NCI-H2029 (cell line): ENCODE results near the gene TAGLN2.

Experiments used
- DNase-seq: peaks from one replicate; lab custom pipeline; 2025; lab: John Stamatoyannopoulos, UW

TAGLN2 gene

GRCh38 chr1:159949123-159949522, 23.8 kb upstream of the TAGLN2 start:
- DNase-seq: no peak

DNA sequence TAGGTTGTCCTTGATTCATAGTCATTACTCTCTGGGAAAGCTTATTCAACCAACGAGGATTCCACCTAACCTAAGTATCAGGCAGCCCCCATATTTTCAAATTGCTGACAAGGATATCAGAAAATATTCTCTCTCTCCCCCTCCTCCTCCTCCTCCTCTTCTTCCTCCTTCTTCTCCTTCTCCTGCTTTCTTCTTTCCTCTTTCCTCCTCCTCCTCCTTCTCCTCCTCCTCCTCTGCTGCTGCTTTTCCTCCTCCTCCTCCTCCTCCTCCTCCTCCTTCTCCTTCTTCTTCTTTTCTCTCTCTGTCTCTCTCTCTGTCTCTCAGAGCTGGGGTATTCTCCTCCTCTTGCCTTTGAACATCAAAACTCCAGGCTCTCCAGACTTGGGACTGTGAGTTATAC, 22.6 kb upstream of the TAGLN2 start:
- no peak for DNase-seq

DNA sequence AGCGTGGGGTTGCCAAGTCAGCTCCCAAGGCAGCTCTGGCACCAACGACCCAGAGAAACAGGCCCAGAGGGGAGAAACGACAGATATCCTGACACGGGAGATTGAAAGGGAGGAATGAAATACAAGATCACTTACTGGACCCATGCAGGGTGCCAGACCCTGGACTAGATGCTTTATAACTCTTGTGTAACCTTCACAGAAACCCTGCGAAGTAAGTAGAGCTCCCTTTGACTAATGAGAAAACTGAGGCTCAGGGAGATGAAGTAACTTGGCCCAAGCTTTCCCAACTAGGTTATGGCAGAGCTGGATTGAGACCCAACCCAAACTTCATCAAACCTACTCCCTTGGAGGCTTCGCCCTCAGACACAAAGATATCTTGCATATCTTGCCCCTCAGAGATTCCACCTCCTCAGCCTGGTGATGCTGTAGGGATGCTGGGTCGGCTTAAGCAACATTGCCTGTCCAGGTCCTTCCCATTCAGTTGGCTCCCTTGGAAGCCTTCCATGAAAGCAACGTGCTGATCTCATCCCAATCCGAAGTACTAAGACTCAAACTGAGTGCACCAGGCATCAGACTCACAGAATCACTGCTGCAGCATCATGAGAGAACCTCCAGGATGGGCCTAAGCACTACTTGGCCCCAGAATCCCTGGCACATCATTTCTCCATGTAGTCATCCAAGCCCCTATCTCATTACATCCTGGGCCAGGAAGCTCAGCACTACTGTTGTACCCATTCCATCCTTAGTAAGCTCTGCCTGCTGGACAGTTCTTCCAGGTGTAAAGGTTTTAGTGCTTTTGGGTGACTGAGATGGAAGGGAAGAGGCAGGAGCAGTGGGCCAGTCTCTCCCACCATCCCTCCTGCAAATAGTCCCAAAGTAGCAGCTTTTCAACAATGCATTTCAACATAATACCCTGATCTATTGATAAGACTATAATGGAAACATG, 21.2 kb upstream of the TAGLN2 start:
- no peak for DNase-seq

- DNase-seq: peak; percentile 73
These were observed 20.4 kb upstream of the TAGLN2 start, which contains the start of gene IGSF9 for GRCh38 chr1:159945483-159946241. Gene IGSF9 (minus strand): TSS chr1:159945613. CDS start chr1:159943454, 2,159 bp downstream.

GRCh38 chr1:159944623-159945455, 19.5 kb upstream of the TAGLN2 start:
- no peak for DNase-seq

- no peak for DNase-seq
These were observed 18.8 kb upstream of the TAGLN2 start for GRCh38 chr1:159943908-159944622.

DNA sequence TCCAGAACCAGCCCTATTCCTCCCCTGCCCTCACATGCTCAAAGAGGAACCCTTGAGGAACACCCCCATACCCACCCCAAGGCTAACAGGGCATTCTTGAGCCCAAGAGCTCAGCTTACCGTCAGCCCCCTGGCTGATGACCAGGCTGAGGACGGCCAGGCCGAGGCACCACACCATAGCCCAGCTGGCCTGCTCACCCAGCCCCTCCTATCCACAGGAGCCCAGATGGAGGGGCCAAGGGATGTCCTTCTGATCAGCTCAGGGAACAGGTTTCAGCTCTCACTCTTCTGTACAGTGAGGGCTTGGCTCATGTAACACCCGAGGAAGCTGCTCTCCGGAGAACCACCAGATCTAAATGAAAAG, 18.0 kb upstream of the TAGLN2 start:
- DNase-seq: no peak

- no peak for DNase-seq
These were observed 17.4 kb upstream of the TAGLN2 start for GRCh38 chr1:159942632-159943277.

- DNase-seq: no peak
These were observed 16.6 kb upstream of the TAGLN2 start for GRCh38 chr1:159941591-159942560.

- no peak for DNase-seq
These were observed 15.8 kb upstream of the TAGLN2 start for GRCh38 chr1:159941141-159941540.

GRCh38 chr1:159940006-159940620, 14.8 kb upstream of the TAGLN2 start:
- DNase-seq: no peak

- DNase-seq: no peak
These were observed 14.3 kb upstream of the TAGLN2 start for GRCh38 chr1:159939678-159940002.

- no peak for DNase-seq
These were observed 13.8 kb upstream of the TAGLN2 start for GRCh38 chr1:159938905-159939677.

- DNase-seq: no peak
These were observed 13.0 kb upstream of the TAGLN2 start for GRCh38 chr1:159938211-159938852.

GRCh38 chr1:159937054-159937750, 11.9 kb upstream of the TAGLN2 start:
- DNase-seq: no peak

DNA sequence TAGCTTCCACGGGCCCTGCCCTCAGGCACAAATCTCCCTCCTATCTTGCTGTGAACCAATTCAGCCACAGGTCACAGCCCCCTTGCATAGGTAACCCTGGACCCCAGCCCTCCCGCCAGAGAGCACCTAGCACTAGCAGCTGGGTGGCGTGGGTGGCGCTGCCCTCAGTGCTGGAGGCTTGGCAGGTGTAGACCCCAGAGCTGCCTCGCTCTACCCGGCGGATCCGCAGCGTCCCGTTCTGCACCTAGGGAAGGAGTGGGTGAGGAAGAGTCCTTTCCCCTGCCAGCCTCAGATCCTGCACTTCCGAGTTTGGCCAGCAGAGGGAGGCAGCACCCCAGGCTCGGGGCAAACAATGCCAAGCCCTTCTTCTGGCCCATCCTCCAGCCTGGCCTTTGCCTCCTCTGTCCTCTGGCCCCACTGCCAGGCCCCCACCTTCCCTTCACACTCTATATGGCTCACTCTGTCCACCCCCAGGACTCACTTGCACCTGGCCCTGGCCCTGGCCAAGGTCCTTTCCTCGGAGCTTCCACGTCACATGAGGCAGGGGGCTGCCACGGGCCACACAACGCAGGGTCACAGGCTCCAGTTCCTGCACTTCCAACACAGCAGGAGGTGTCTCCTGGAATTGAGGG, 11.1 kb upstream of the TAGLN2 start:
- DNase-seq: peak; percentile 42

DNA sequence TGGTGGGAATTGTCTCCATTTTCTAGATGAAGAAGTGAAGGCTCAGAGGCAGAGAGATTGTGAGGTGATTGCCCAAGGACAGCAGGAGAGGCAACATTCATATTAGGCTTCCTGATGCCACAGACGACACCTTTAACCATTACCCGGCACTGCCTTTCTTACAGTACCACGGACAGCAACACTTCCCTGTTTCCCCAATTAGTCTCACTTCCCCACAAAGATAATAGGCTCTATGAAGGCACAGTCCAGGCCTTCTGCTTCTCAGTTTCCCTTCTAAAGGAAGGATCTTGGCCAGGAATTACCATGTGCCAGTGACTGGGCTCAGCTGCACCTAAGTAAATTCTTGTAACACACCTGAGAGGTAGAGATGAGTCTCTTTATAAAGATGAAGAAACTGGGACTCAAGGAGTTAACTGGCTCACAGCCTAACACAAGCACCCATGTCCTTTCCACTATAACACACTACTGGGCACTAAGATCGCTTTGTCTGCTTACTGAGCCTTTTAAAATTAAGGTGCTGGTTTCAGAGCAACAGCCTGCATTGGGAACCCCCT, 10.5 kb upstream of the TAGLN2 start:
- no peak for DNase-seq
